ENCODE measurements around the gene NOTUM.

DNA sequence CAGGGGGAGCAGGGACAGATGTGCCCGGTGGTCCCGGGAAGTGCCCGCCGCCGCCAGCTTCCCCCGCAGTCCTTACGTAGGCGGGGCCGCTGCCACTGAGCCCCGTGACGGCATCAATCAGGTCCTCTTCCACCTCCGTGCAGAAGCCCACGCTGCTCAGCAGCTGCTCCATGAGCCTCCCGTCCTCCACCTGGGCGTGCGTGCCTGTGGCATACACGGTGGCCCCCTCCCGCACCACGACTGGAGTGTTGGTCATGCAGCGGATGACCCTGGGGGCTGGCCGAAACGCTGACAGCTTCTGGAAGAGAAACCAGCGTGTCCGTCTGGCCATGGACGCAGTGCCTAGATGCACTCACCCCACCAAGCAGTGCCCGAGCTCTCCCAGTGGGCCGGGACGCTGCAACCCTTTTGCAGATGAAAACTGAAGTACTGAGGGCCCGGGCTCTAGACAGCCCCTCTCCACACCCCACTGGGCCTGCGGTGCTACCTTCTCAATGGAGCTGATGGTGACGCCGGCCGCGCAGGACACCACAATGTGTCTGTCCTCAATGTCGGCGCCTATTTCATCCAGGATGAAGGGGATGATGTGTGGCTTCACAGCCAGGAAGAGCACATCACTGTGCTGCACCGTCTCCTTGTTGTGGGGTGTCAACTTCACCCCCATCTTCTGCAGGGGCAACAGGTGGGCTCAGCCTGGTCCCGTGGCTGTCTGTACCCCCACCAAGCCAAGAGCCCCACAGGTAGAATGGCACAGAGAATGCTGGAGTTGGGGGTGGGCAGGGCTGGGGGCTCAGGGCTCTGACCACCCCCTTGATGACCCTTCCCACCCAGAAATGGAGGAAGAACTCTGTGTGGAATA, 25.9 kb downstream of the NOTUM start:
- no peak for TF ChIP-seq POLR2A (IDR thresholded peaks at IDR 0.05)
- TF ChIP-seq, protein P1, sequence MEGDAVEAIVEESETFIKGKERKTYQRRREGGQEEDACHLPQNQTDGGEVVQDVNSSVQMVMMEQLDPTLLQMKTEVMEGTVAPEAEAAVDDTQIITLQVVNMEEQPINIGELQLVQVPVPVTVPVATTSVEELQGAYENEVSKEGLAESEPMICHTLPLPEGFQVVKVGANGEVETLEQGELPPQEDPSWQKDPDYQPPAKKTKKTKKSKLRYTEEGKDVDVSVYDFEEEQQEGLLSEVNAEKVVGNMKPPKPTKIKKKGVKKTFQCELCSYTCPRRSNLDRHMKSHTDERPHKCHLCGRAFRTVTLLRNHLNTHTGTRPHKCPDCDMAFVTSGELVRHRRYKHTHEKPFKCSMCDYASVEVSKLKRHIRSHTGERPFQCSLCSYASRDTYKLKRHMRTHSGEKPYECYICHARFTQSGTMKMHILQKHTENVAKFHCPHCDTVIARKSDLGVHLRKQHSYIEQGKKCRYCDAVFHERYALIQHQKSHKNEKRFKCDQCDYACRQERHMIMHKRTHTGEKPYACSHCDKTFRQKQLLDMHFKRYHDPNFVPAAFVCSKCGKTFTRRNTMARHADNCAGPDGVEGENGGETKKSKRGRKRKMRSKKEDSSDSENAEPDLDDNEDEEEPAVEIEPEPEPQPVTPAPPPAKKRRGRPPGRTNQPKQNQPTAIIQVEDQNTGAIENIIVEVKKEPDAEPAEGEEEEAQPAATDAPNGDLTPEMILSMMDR (IDR thresholded peaks at IDR 0.05): no peak
